ENCODE measurements around the gene AKTIP.
"Not testable (repeated sequence)": the region's sequence is repeated elsewhere in the genome, so short reads cannot be mapped to it uniquely, and the experiment has no call there.

Gene AKTIP

GRCh38 chr16:53502331-53503269 lies at the start of gene AKTIP:
Gene AKTIP, minus strand, starts transcription at chr16:53503209. Its CDS starts 2,950 bp downstream, at chr16:53500259.
- Histone ChIP-seq H3K36me3 (ENCODE audit: control insufficient read depth, insufficient read depth, low read length) (peaks cover 16% of the 10 kb centered on the region), H3K9ac (ENCODE audit: low read depth, low read length) (peak within 1 kb of the TSS; percentile 38; the same call in 1 of the 2 replicates), H3K4me1 (ENCODE audit: control insufficient read depth, insufficient read depth, low read length) (peaks cover 18% of the 10 kb centered on the region), H3K27me3 (ENCODE audit: control insufficient read depth, insufficient read depth, low read length) (no peaks in the 10 kb centered on the region), H3K27ac (ENCODE audit: low read depth, low read length) (peak within 1 kb of the TSS; percentile 86), H3K9me3 (ENCODE audit: control insufficient read depth, insufficient read depth, low read length) (no peaks in the 10 kb centered on the region), H3K4me3 (ENCODE audit: low read depth, low read length) (peak within 1 kb of the TSS; percentile 87)

GRCh38 chr16:53549970-53550690 lies 47.1 kb upstream of the AKTIP start:
- peaks cover 18% of the 10 kb centered on the region for H3K27me3 ChIP-seq (ENCODE audit: control insufficient read depth, insufficient read depth, low read length)
- H3K9ac ChIP-seq (ENCODE audit: low read depth, low read length), result no peak overlapping the region
- H3K27ac ChIP-seq (ENCODE audit: low read depth, low read length), result no peak overlapping the region
- H3K9me3 ChIP-seq (ENCODE audit: control insufficient read depth, insufficient read depth, low read length), result no peaks in the 10 kb centered on the region
- peaks cover 22% of the 10 kb centered on the region; the same call in 1 of the 2 replicates for H3K4me1 ChIP-seq (ENCODE audit: control insufficient read depth, insufficient read depth, low read length)
- H3K36me3 ChIP-seq (ENCODE audit: control insufficient read depth, insufficient read depth, low read length), result no peaks in the 10 kb centered on the region
- H3K4me3 ChIP-seq (ENCODE audit: low read depth, low read length), result no peak overlapping the region

GRCh38 chr16:53546988-53547391 lies 44.0 kb upstream of the AKTIP start:
- Histone ChIP-seq H3K4me3 (ENCODE audit: low read depth, low read length) (no peak overlapping the region), H3K4me1 (ENCODE audit: control insufficient read depth, insufficient read depth, low read length) (peaks cover 28% of the 10 kb centered on the region), H3K9ac (ENCODE audit: low read depth, low read length) (no peak overlapping the region)

GRCh38 chr16:53545433-53545832 lies 42.4 kb upstream of the AKTIP start:
- Histone ChIP-seq H3K9me3 (ENCODE audit: control insufficient read depth, insufficient read depth, low read length) (no peaks in the 10 kb centered on the region), H3K9ac (ENCODE audit: low read depth, low read length) (no peak overlapping the region), H3K27me3 (ENCODE audit: control insufficient read depth, insufficient read depth, low read length) (peaks cover 8% of the 10 kb centered on the region), H3K4me3 (ENCODE audit: low read depth, low read length) (no peak overlapping the region), H3K27ac (ENCODE audit: low read depth, low read length) (no peak overlapping the region), H3K4me1 (ENCODE audit: control insufficient read depth, insufficient read depth, low read length) (peaks cover 28% of the 10 kb centered on the region), H3K36me3 (ENCODE audit: control insufficient read depth, insufficient read depth, low read length) (no peaks in the 10 kb centered on the region)

More at GRCh38 chr16:53546988-53547391, 44.0 kb upstream of the AKTIP start:
- no peaks in the 10 kb centered on the region for H3K9me3 ChIP-seq (ENCODE audit: control insufficient read depth, insufficient read depth, low read length)
- peaks cover 18% of the 10 kb centered on the region for H3K27me3 ChIP-seq (ENCODE audit: control insufficient read depth, insufficient read depth, low read length)
- H3K27ac ChIP-seq (ENCODE audit: low read depth, low read length), result peak overlapping the region; percentile 59
- no peaks in the 10 kb centered on the region for H3K36me3 ChIP-seq (ENCODE audit: control insufficient read depth, insufficient read depth, low read length)

- Histone ChIP-seq H3K27me3 (ENCODE audit: control insufficient read depth, insufficient read depth, low read length) (no peaks in the 10 kb centered on the region), H3K9me3 (ENCODE audit: control insufficient read depth, insufficient read depth, low read length) (0 out of 2 replicates have a peak, but pooled peaks cover 5% of the 10 kb centered on the region), H3K4me3 (ENCODE audit: low read depth, low read length) (no peak overlapping the region)
These were observed 39.3 kb upstream of the AKTIP start for GRCh38 chr16:53542283-53542682.

GRCh38 chr16:53541326-53541725 lies 38.3 kb upstream of the AKTIP start:
- H3K27ac ChIP-seq (ENCODE audit: low read depth, low read length), result no peak overlapping the region

More at GRCh38 chr16:53542283-53542682, 39.3 kb upstream of the AKTIP start:
- no peaks in the 10 kb centered on the region for H3K36me3 ChIP-seq (ENCODE audit: control insufficient read depth, insufficient read depth, low read length)
- no peak overlapping the region for H3K9ac ChIP-seq (ENCODE audit: low read depth, low read length)
- peaks cover 19% of the 10 kb centered on the region for H3K4me1 ChIP-seq (ENCODE audit: control insufficient read depth, insufficient read depth, low read length)
- no peak overlapping the region for H3K27ac ChIP-seq (ENCODE audit: low read depth, low read length)

GRCh38 chr16:53539759-53540718 lies 37.0 kb upstream of the AKTIP start:
- H3K9me3 ChIP-seq (ENCODE audit: control insufficient read depth, insufficient read depth, low read length); H3K36me3 ChIP-seq (ENCODE audit: control insufficient read depth, insufficient read depth, low read length); H3K4me1 ChIP-seq (ENCODE audit: control insufficient read depth, insufficient read depth, low read length); H3K27me3 ChIP-seq (ENCODE audit: control insufficient read depth, insufficient read depth, low read length); H3K27ac ChIP-seq (ENCODE audit: low read depth, low read length); H3K4me3 ChIP-seq (ENCODE audit: low read depth, low read length); H3K9ac ChIP-seq (ENCODE audit: low read depth, low read length): not testable (repeated sequence)

More at GRCh38 chr16:53541326-53541725, 38.3 kb upstream of the AKTIP start:
- peaks cover 12% of the 10 kb centered on the region for H3K4me1 ChIP-seq (ENCODE audit: control insufficient read depth, insufficient read depth, low read length)
- H3K27me3 ChIP-seq (ENCODE audit: control insufficient read depth, insufficient read depth, low read length), result no peaks in the 10 kb centered on the region
- H3K9ac ChIP-seq (ENCODE audit: low read depth, low read length), result no peak overlapping the region
- H3K9me3 ChIP-seq (ENCODE audit: control insufficient read depth, insufficient read depth, low read length), result 0 out of 2 replicates have a peak, but pooled peaks cover 5% of the 10 kb centered on the region
- no peaks in the 10 kb centered on the region for H3K36me3 ChIP-seq (ENCODE audit: control insufficient read depth, insufficient read depth, low read length)
- H3K4me3 ChIP-seq (ENCODE audit: low read depth, low read length), result no peak overlapping the region

GRCh38 chr16:53539346-53539745 lies 36.3 kb upstream of the AKTIP start:
- H3K27ac ChIP-seq (ENCODE audit: low read depth, low read length); H3K4me3 ChIP-seq (ENCODE audit: low read depth, low read length); H3K9ac ChIP-seq (ENCODE audit: low read depth, low read length): not testable (repeated sequence)

GRCh38 chr16:53537626-53538025 lies 34.6 kb upstream of the AKTIP start:
- Histone ChIP-seq H3K4me3 (ENCODE audit: low read depth, low read length) (no peak overlapping the region), H3K9me3 (ENCODE audit: control insufficient read depth, insufficient read depth, low read length) (0 out of 2 replicates have a peak, but pooled peaks cover 5% of the 10 kb centered on the region), H3K36me3 (ENCODE audit: control insufficient read depth, insufficient read depth, low read length) (no peaks in the 10 kb centered on the region), H3K9ac (ENCODE audit: low read depth, low read length) (no peak overlapping the region), H3K27me3 (ENCODE audit: control insufficient read depth, insufficient read depth, low read length) (no peaks in the 10 kb centered on the region), H3K27ac (ENCODE audit: low read depth, low read length) (no peak overlapping the region), H3K4me1 (ENCODE audit: control insufficient read depth, insufficient read depth, low read length) (no peaks in the 10 kb centered on the region)

More at GRCh38 chr16:53539346-53539745, 36.3 kb upstream of the AKTIP start:
- not testable (repeated sequence) for H3K27me3 ChIP-seq (ENCODE audit: control insufficient read depth, insufficient read depth, low read length); H3K9me3 ChIP-seq (ENCODE audit: control insufficient read depth, insufficient read depth, low read length); H3K4me1 ChIP-seq (ENCODE audit: control insufficient read depth, insufficient read depth, low read length); H3K36me3 ChIP-seq (ENCODE audit: control insufficient read depth, insufficient read depth, low read length)

- H3K27ac ChIP-seq (ENCODE audit: low read depth, low read length), result no peak overlapping the region
- 0 out of 2 replicates have a peak, but pooled peaks cover 5% of the 10 kb centered on the region for H3K9me3 ChIP-seq (ENCODE audit: control insufficient read depth, insufficient read depth, low read length)
- H3K36me3 ChIP-seq (ENCODE audit: control insufficient read depth, insufficient read depth, low read length), result no peaks in the 10 kb centered on the region
- H3K4me1 ChIP-seq (ENCODE audit: control insufficient read depth, insufficient read depth, low read length), result no peaks in the 10 kb centered on the region
- no peak overlapping the region for H3K4me3 ChIP-seq (ENCODE audit: low read depth, low read length)
- H3K27me3 ChIP-seq (ENCODE audit: control insufficient read depth, insufficient read depth, low read length), result no peaks in the 10 kb centered on the region
- H3K9ac ChIP-seq (ENCODE audit: low read depth, low read length), result no peak overlapping the region
These were observed 31.2 kb upstream of the AKTIP start for GRCh38 chr16:53534206-53534605.
